Activated CD4-positive, alpha-beta T cell treated with anti-CD3 and anti-CD28 coated beads, Interleukin-2, Interleukin-6, amounts not matched to agents 100 ng/mL and 50 ng/mL, durations not matched to agents 16 hours and 8 hours (primary cell): ENCODE data around the gene EIF3M.
"Not testable (repeated sequence)": the region's sequence is repeated elsewhere in the genome, so short reads cannot be mapped to it uniquely, and the experiment has no call there.

ENCODE experiments used
- DNase-seq: peaks from one replicate; pipeline ENCODE4 v3.0.0-alpha.2; 2020

Gene EIF3M

GRCh38 chr11:32602657-32603415, 19.2 kb downstream of the EIF3M start:
- no peak for DNase-seq

- no peak for DNase-seq
Observed at GRCh38 chr11:32606220-32606619, 22.6 kb downstream of the EIF3M start.

GRCh38 chr11:32608826-32609225, 25.2 kb downstream of the EIF3M start:
- not testable (repeated sequence) for DNase-seq

GRCh38 chr11:32610797-32611352, 27.2 kb downstream of the EIF3M start:
- no peak for DNase-seq

- no peak for DNase-seq
Observed at GRCh38 chr11:32613500-32614151, 30.0 kb downstream of the EIF3M start.

- DNase-seq = no peak
Observed at GRCh38 chr11:32615422-32615821, 31.8 kb downstream of the EIF3M start.

- no peak for DNase-seq
Observed at GRCh38 chr11:32616903-32617302, 33.3 kb downstream of the EIF3M start.

GRCh38 chr11:32630844-32631243, 47.2 kb downstream of the EIF3M start:
- no peak for DNase-seq

GRCh38 chr11:32635819-32636218, 52.2 kb downstream of the EIF3M start:
- no peak for DNase-seq

GRCh38 chr11:32641361-32641760, 57.7 kb downstream of the EIF3M start:
- DNase-seq = no peak

GRCh38 chr11:32643526-32643925, 59.9 kb downstream of the EIF3M start:
- DNase-seq = no peak
